Karpas-422 (cell line): ENCODE results near the gene NELFCD. TPM values are rescaled to one million over a fixed set of nuclear protein-coding genes. Genes with fewer than 3 reads are reported as not detected.

ENCODE experiments used
- DNase-seq: peaks from one replicate; pipeline ENCODE4 v3.0.0-alpha.2; 2015
- H2AFZ ChIP-seq: fragments of 200-600 bp; sonication (generic); 2 replicates; pipeline ENCODE4 v1.6.1; 2014; ENCODE audit warnings: antibody characterized with exemption, low read length, mixed read lengths
- H3K27ac ChIP-seq: fragments of 200-600 bp; sonication (generic); 2 replicates; pipeline ENCODE4 v1.5.1; 2014; ENCODE audit warnings: mild to moderate bottlenecking, low read length, moderate library complexity
- H3K27me3 ChIP-seq: fragments of 200-600 bp; sonication (generic); 2 replicates; pipeline ENCODE4 v1.6.1; 2014; ENCODE audit warnings: low read length, mixed read lengths
- H3K36me3 ChIP-seq: fragments of 200-600 bp; sonication (generic); 2 replicates; pipeline ENCODE4 v1.6.1; 2014; ENCODE audit warnings: low read length, mixed read lengths; ENCODE audit not compliant: insufficient read depth
- H3K4me1 ChIP-seq: fragments of 200-600 bp; sonication (generic); 2 replicates; pipeline ENCODE4 v1.6.1; 2014; ENCODE audit warnings: mild to moderate bottlenecking, low read length, mixed read lengths
- H3K4me2 ChIP-seq: fragments of 200-600 bp; sonication (generic); 2 replicates; pipeline ENCODE4 v1.6.1; 2014; ENCODE audit warnings: low read length, low read depth, mild to moderate bottlenecking; ENCODE audit not compliant: poor library complexity, severe bottlenecking
- H3K4me3 ChIP-seq: fragments of 200-600 bp; sonication (generic); 2 replicates; pipeline ENCODE4 v1.5.1; 2014; ENCODE audit warnings: mild to moderate bottlenecking, antibody characterized with exemption, low read length, mixed read lengths
- H3K79me2 ChIP-seq: fragments of 200-600 bp; sonication (generic); 2 replicates; pipeline ENCODE4 v1.6.1; 2014; ENCODE audit warnings: mild to moderate bottlenecking, low read length, mixed read lengths
- H3K9ac ChIP-seq: fragments of 200-600 bp; sonication (generic); 2 replicates; pipeline ENCODE4 v1.6.0; 2014; ENCODE audit warnings: low read length
- H3K9me2 ChIP-seq: fragments of 200-600 bp; sonication (generic), shearing (Covaris generic); replicated peaks from 2 replicates; pipeline ENCODE4 v1.6.0; 2014; ENCODE audit warnings: mild to moderate bottlenecking, low read length, moderate library complexity; ENCODE audit not compliant: insufficient read depth
- H3K9me3 ChIP-seq: fragments of 300-700, 200-600 bp; sonication (generic); 2 replicates; pipeline ENCODE4 v1.6.1; 2014; ENCODE audit warnings: low read length, mixed read lengths
- H4K20me1 ChIP-seq: fragments of 200-600 bp; sonication (generic); 2 replicates; pipeline ENCODE4 v1.6.1; 2014; ENCODE audit warnings: mild to moderate bottlenecking, antibody characterized with exemption, low read length, low read depth; ENCODE audit not compliant: insufficient read depth
- total RNA-seq: library from RNA; depleted of rRNA; stranded (reverse); fragments of >200 nt; shearing (Covaris generic); gene quantifications from 2 replicates; pipeline ENCODE4 v1.2.3, GENCODE V29; 2014; ENCODE audit warnings: low replicate concordance

Gene NELFCD
- total RNA-seq, 1 experiment from 2014 or later: 51.3 TPM

- Histone ChIP-seq H3K4me2 (no peak overlapping the region), H3K36me3 (peaks cover 59% of the 10 kb centered on the region; the same call in 1 of the 2 replicates), H3K79me2 (no peaks in the 10 kb centered on the region), H3K4me1 (no peaks in the 10 kb centered on the region), H3K9me2 (no peaks in the 10 kb centered on the region), H3K27me3 (no peaks in the 10 kb centered on the region), H3K9ac (no peak overlapping the region), H2AFZ (no peak overlapping the region), H4K20me1 (peaks cover 17% of the 10 kb centered on the region; the same call in 1 of the 2 replicates), H3K27ac (0 out of 2 replicates have a peak overlapping the region, but pooled peaks have one; percentile 5), H3K9me3 (no peaks in the 10 kb centered on the region), H3K4me3 (no peak overlapping the region)
- DNase-seq: no peak
These were observed 11.9 kb downstream of the NELFCD start for GRCh38 chr20:58992911-58993310.

- Histone ChIP-seq H3K79me2 (no peaks in the 10 kb centered on the region), H3K27ac (0 out of 2 replicates have a peak overlapping the region, but pooled peaks have one; percentile 5), H3K36me3 (peaks cover 60% of the 10 kb centered on the region; the same call in 1 of the 2 replicates), H4K20me1 (peaks cover 17% of the 10 kb centered on the region; the same call in 1 of the 2 replicates), H3K27me3 (no peaks in the 10 kb centered on the region), H3K9me3 (no peaks in the 10 kb centered on the region), H3K4me1 (no peaks in the 10 kb centered on the region), H3K4me3 (no peak overlapping the region), H3K4me2 (no peak overlapping the region), H2AFZ (no peak overlapping the region), H3K9me2 (no peaks in the 10 kb centered on the region), H3K9ac (no peak overlapping the region)
- DNase-seq: peak; percentile 51
These were observed 12.5 kb downstream of the NELFCD start for GRCh38 chr20:58993332-58994248.

DNA sequence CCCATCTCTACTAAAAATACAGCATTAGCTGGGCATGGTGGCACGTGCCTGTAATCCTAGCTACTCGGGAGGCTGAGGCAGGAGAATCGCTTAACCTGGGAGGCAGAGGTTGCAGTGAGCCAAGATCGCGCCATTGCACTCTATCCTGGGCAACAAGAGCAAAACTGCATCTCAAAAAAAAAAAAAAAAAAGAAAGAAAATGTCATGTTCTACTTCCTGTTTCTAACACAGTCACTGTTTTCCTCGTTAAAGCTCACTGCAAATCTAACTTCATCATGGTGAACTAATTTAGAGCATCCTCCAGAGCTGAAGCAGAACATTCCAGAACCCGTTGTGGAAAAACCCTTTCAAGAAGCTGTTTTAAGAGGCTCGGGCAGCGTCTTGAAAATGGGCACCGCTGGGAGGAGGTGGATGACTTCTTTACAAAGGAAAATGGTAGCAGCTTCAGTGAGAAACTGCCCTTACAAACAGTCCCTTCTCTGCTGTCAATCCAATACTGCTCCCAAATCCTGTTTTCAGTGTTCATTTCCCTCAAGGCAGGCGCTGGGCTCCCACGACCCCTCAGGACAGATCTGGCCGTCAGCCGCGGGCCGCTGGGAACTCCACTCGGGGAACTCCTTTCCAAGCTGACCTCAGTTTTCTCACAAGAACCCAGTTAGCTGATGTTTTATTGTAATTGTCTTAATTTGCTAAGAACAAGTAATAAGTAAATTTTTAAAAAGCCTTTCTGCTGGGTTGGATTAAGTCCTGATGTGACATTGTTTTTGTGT is 13.5 kb downstream of the NELFCD start:
- peaks cover 61% of the 10 kb centered on the region; the same call in 1 of the 2 replicates for H3K36me3 ChIP-seq
- H2AFZ ChIP-seq: no peak overlapping the region
- H3K4me2 ChIP-seq: no peak overlapping the region
- no peaks in the 10 kb centered on the region for H3K4me1 ChIP-seq
- H3K9ac ChIP-seq: no peak overlapping the region
- DNase-seq: no peak
- peaks cover 17% of the 10 kb centered on the region; the same call in 1 of the 2 replicates for H4K20me1 ChIP-seq
- no peaks in the 10 kb centered on the region for H3K79me2 ChIP-seq
- no peaks in the 10 kb centered on the region for H3K9me2 ChIP-seq
- H3K27me3 ChIP-seq: no peaks in the 10 kb centered on the region
- H3K27ac ChIP-seq: no peak overlapping the region
- H3K9me3 ChIP-seq: no peaks in the 10 kb centered on the region
- H3K4me3 ChIP-seq: no peak overlapping the region

DNA sequence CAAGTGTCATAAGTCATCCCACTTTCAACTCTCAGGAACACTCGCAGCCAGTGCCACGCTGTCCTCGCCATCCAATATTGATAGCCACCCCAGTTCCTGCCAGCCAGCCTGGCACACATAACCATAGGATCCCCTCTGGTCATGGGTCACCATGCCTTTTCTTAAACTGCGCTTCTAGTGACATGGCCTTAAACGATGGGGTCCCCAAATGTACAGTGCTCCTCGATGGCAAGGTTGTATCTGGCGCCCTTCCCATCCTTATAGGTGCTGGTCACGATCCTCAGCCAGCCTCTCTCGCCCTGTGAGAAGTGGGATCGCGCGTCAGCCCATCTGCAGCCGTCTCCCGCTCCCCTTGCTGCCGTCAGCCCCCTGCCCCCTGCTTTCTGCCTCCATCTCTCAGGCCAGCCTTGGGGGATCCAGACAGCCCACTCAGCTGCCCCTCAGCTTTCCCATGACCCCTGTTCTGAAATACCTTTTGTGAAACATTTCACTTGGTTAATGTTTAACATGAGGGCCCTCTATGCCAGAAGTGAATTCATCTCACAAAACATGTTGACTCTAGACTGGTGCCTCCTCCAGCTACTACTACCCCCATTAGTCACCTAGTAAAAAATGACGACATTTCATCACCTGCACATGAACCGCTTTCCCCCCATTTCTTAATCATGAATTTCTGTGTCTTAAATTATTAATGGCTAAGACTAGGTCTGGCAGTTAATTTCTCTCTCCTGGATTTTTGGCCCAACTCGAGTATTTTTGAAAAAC is 14.6 kb downstream of the NELFCD start:
- Histone ChIP-seq H3K4me2 (no peak overlapping the region), H3K27ac (no peak overlapping the region), H3K9ac (no peak overlapping the region), H4K20me1 (peaks cover 17% of the 10 kb centered on the region; the same call in 1 of the 2 replicates), H3K36me3 (peaks cover 61% of the 10 kb centered on the region; the same call in 1 of the 2 replicates), H3K4me3 (no peak overlapping the region), H3K9me2 (no peaks in the 10 kb centered on the region), H3K4me1 (no peaks in the 10 kb centered on the region), H3K27me3 (no peaks in the 10 kb centered on the region), H2AFZ (no peak overlapping the region), H3K9me3 (no peaks in the 10 kb centered on the region), H3K79me2 (no peaks in the 10 kb centered on the region)
- DNase-seq: no peak

DNA sequence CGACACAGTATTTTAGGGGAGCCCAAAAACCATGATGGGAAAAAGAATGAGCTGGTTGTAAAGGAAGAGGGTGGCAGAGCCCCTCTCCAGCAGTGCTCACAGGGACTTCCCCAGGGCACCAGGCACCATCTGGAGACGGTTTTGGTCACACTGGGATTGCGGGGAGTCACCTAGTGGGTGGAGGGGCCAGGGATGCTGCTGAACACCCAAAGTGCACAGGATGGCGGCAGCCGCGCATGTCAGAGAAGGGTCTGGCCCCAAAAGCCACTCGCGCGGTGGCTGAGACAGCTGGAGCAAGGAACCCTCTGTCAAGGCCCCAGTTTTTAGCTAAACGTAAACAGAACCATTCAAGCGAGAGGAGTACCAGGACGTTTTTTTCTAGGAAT is 15.2 kb downstream of the NELFCD start:
- no peak overlapping the region for H3K27ac ChIP-seq
- H3K4me1 ChIP-seq: no peaks in the 10 kb centered on the region
- no peak overlapping the region for H2AFZ ChIP-seq
- no peak overlapping the region for H3K9ac ChIP-seq
- peaks cover 17% of the 10 kb centered on the region; the same call in 1 of the 2 replicates for H4K20me1 ChIP-seq
- H3K4me2 ChIP-seq: no peak overlapping the region
- H3K4me3 ChIP-seq: no peak overlapping the region
- no peaks in the 10 kb centered on the region for H3K9me3 ChIP-seq
- DNase-seq: no peak
- peaks cover 61% of the 10 kb centered on the region; the same call in 1 of the 2 replicates for H3K36me3 ChIP-seq
- H3K27me3 ChIP-seq: no peaks in the 10 kb centered on the region
- no peaks in the 10 kb centered on the region for H3K9me2 ChIP-seq
- no peaks in the 10 kb centered on the region for H3K79me2 ChIP-seq

GRCh38 chr20:58997141-58997770 is 16.2 kb downstream of the NELFCD start:
- Histone ChIP-seq H3K4me3 (no peak overlapping the region), H3K36me3 (peaks cover 60% of the 10 kb centered on the region; the same call in 1 of the 2 replicates), H2AFZ (no peak overlapping the region), H3K9ac (no peak overlapping the region), H3K9me3 (no peaks in the 10 kb centered on the region), H3K79me2 (no peaks in the 10 kb centered on the region), H3K4me2 (no peak overlapping the region), H4K20me1 (peaks cover 24% of the 10 kb centered on the region), H3K9me2 (no peaks in the 10 kb centered on the region), H3K27me3 (no peaks in the 10 kb centered on the region), H3K4me1 (no peaks in the 10 kb centered on the region), H3K27ac (no peak overlapping the region)
- no peak for DNase-seq

GRCh38 chr20:58998656-58999055 is 17.6 kb downstream of the NELFCD start:
- H3K9me2 ChIP-seq: no peaks in the 10 kb centered on the region
- H3K4me3 ChIP-seq: no peak overlapping the region
- H3K27ac ChIP-seq: no peak overlapping the region
- H3K79me2 ChIP-seq: peaks cover 12% of the 10 kb centered on the region
- H3K9me3 ChIP-seq: no peaks in the 10 kb centered on the region
- H3K4me1 ChIP-seq: peaks cover under 1% of the 10 kb centered on the region
- peaks cover 59% of the 10 kb centered on the region for H3K36me3 ChIP-seq
- DNase-seq: no peak
- peaks cover 35% of the 10 kb centered on the region for H4K20me1 ChIP-seq
- H3K9ac ChIP-seq: no peak overlapping the region
- no peak overlapping the region for H3K4me2 ChIP-seq
- H3K27me3 ChIP-seq: no peaks in the 10 kb centered on the region
- no peak overlapping the region for H2AFZ ChIP-seq
